Measurements from ENCODE around the gene EXOC6B.

DNA sequence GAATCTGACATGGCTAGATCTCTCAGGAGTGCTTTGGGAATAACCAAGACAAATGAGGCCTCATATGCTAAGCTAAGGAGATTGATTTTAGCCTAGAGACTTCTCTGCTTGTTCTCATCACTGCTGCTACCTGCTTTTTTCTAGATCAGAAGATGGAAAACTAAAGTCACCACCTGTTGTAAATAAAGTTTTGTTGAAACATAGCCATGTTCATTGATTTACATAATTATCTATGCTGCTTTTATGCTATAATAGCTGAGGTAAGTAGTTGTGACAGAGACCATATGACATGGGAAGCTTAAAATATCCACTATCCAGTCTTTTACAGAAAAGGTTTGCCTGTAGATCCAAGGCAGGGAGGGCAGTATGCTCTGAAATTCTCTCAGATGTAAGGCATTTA lies 632.1 kb downstream of the EXOC6B start:
- TF ChIP-seq PPARA (CRISPR knock-in tag; IDR thresholded peaks at IDR 0.05; ENCODE audit: borderline replicate concordance) (no peak), ZNF8 (CRISPR knock-in tag; IDR thresholded peaks at IDR 0.05) (no peak)
- TF ChIP-seq, protein P1, sequence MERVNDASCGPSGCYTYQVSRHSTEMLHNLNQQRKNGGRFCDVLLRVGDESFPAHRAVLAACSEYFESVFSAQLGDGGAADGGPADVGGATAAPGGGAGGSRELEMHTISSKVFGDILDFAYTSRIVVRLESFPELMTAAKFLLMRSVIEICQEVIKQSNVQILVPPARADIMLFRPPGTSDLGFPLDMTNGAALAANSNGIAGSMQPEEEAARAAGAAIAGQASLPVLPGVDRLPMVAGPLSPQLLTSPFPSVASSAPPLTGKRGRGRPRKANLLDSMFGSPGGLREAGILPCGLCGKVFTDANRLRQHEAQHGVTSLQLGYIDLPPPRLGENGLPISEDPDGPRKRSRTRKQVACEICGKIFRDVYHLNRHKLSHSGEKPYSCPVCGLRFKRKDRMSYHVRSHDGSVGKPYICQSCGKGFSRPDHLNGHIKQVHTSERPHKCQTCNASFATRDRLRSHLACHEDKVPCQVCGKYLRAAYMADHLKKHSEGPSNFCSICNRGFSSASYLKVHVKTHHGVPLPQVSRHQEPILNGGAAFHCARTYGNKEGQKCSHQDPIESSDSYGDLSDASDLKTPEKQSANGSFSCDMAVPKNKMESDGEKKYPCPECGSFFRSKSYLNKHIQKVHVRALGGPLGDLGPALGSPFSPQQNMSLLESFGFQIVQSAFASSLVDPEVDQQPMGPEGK (CRISPR knock-in tag; IDR thresholded peaks at IDR 0.05; ENCODE audit: borderline replicate concordance), result no peak

Measured in SK-N-SH treated with all-trans-retinoic acid at 6 μM for 48 hours (cell line).